ENCODE results near the gene MYBBP1A.

Gene MYBBP1A

DNA sequence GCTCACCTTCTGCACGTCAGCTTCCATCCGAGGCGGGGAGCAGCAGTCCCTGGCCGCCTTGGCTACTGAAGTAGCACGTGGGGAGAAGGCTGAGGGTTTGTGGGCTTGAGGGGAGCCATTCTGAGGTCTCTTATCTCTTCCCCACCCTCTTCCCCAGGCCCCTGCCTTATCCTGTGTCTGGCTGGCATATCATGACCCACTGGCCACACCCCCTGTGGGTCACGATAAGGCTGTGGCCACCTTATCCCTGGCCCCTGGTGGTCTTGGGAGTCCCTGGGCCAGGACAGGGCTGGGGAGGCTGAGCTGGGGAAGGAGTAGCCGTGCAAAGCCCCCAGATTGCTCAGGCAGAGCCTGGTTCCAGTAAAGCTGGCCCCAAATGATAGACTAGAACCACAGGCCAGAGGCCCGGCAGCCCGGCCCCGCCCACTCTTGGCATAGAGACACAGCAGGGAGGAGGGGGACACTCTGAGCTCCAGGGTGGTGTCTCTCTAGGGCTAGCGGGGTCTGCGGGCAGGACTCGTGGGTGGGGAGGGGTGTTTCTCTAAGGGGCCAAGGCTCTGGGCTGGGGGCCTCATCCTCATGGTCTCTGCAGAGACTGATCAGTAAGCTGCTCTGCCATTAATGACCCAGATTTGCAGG, 48.9 kb downstream of the MYBBP1A start:
- Histone ChIP-seq H3K79me2 (ENCODE audit: low read length) (no peaks in the 10 kb centered on the region), H3K9ac (ENCODE audit: low read length) (no peak overlapping the region), H3K4me2 (ENCODE audit: low read length) (no peak overlapping the region), H4K20me1 (ENCODE audit: insufficient read depth, low read length) (no peaks in the 10 kb centered on the region), H2AFZ (ENCODE audit: low read depth, low read length) (no peak overlapping the region), H3K27me3 (ENCODE audit: low read depth, low read length) (no peaks in the 10 kb centered on the region), H3K36me3 (replicated peaks; ENCODE audit: low read depth, low read length) (no peaks in the 10 kb centered on the region), H3K4me1 (ENCODE audit: low read length) (peaks cover 4% of the 10 kb centered on the region; the same call in 1 of the 2 replicates), H3K27ac (ENCODE audit: low read length) (no peak overlapping the region), H3K4me3 (ENCODE audit: low read length) (no peak overlapping the region), H3K9me3 (ENCODE audit: insufficient read depth, low read length) (no peaks in the 10 kb centered on the region)
- TF ChIP-seq, protein P1, sequence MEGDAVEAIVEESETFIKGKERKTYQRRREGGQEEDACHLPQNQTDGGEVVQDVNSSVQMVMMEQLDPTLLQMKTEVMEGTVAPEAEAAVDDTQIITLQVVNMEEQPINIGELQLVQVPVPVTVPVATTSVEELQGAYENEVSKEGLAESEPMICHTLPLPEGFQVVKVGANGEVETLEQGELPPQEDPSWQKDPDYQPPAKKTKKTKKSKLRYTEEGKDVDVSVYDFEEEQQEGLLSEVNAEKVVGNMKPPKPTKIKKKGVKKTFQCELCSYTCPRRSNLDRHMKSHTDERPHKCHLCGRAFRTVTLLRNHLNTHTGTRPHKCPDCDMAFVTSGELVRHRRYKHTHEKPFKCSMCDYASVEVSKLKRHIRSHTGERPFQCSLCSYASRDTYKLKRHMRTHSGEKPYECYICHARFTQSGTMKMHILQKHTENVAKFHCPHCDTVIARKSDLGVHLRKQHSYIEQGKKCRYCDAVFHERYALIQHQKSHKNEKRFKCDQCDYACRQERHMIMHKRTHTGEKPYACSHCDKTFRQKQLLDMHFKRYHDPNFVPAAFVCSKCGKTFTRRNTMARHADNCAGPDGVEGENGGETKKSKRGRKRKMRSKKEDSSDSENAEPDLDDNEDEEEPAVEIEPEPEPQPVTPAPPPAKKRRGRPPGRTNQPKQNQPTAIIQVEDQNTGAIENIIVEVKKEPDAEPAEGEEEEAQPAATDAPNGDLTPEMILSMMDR (IDR thresholded peaks at IDR 0.05; ENCODE audit: low read depth, low read length), result no peak
- no peak for TF ChIP-seq EZH2phosphoT487 (IDR thresholded peaks at IDR 0.05; ENCODE audit: low read depth)

DNA sequence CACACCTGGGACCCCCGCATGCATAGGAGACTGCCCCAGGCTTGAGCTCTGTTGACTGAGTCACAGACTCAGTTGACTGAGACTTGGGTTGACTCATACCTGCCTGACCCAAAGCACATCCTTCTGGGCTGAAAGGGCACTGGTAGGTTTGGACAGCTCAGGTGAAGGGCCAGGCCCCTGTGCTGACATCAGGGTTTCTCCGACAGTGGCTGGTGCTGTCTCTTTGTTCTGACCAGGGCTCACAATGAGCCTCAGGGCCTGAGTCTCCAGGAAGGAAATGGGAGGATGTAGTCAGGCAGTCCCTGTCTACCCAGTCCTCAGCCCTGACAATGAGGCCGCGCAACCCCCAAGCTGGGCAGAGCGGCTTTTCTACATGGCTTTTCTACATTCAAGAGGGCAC, 50.0 kb downstream of the MYBBP1A start:
- no peak overlapping the region for H3K27ac ChIP-seq (ENCODE audit: low read length)
- no peak overlapping the region for H2AFZ ChIP-seq (ENCODE audit: low read depth, low read length)
- no peaks in the 10 kb centered on the region for H3K9me3 ChIP-seq (ENCODE audit: insufficient read depth, low read length)
- H4K20me1 ChIP-seq (ENCODE audit: insufficient read depth, low read length), result no peaks in the 10 kb centered on the region
- no peak overlapping the region for H3K9ac ChIP-seq (ENCODE audit: low read length)
- H3K36me3 ChIP-seq (replicated peaks; ENCODE audit: low read depth, low read length), result no peaks in the 10 kb centered on the region
- H3K27me3 ChIP-seq (ENCODE audit: low read depth, low read length), result no peaks in the 10 kb centered on the region
- H3K4me1 ChIP-seq (ENCODE audit: low read length), result no peaks in the 10 kb centered on the region; the same call in 1 of the 2 replicates
- H3K4me2 ChIP-seq (ENCODE audit: low read length), result no peak overlapping the region
- no peaks in the 10 kb centered on the region for H3K79me2 ChIP-seq (ENCODE audit: low read length)
- H3K4me3 ChIP-seq (ENCODE audit: low read length), result no peak overlapping the region
- TF ChIP-seq EZH2phosphoT487 (IDR thresholded peaks at IDR 0.05; ENCODE audit: low read depth), result no peak
- TF ChIP-seq, protein P1 (IDR thresholded peaks at IDR 0.05; ENCODE audit: low read depth, low read length), result no peak

DNA sequence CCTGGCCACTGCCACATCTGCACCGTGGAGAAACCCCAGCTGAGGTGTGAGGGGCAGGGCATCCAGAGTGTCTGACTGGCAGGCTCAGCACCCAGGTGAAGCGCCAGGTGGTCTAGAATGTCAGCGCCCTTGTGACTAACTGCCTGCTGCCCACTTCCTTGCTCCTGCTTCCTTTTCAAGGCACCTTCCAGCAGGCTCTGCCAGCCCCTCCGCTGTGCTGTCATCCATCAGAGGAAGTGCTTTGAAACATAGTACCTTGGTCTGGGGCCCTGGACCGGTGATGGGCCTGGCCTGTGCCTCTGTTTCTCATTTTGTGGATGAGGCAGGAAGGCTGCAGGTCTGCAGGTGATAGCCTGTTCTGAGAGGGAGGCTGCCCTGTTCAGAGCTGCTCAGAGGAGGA, 51.0 kb downstream of the MYBBP1A start:
- no peak for TF ChIP-seq EZH2phosphoT487 (IDR thresholded peaks at IDR 0.05; ENCODE audit: low read depth)
- TF ChIP-seq, protein P1 (IDR thresholded peaks at IDR 0.05; ENCODE audit: low read depth, low read length), result no peak
- Histone ChIP-seq H3K4me1 (ENCODE audit: low read length) (no peaks in the 10 kb centered on the region; the same call in 1 of the 2 replicates), H3K9ac (ENCODE audit: low read length) (no peak overlapping the region), H2AFZ (ENCODE audit: low read depth, low read length) (no peak overlapping the region), H3K27me3 (ENCODE audit: low read depth, low read length) (no peaks in the 10 kb centered on the region), H3K36me3 (replicated peaks; ENCODE audit: low read depth, low read length) (no peaks in the 10 kb centered on the region), H3K79me2 (ENCODE audit: low read length) (no peaks in the 10 kb centered on the region), H3K27ac (ENCODE audit: low read length) (no peak overlapping the region), H4K20me1 (ENCODE audit: insufficient read depth, low read length) (no peaks in the 10 kb centered on the region), H3K4me2 (ENCODE audit: low read length) (no peak overlapping the region), H3K4me3 (ENCODE audit: low read length) (no peak overlapping the region), H3K9me3 (ENCODE audit: insufficient read depth, low read length) (no peaks in the 10 kb centered on the region)

DNA sequence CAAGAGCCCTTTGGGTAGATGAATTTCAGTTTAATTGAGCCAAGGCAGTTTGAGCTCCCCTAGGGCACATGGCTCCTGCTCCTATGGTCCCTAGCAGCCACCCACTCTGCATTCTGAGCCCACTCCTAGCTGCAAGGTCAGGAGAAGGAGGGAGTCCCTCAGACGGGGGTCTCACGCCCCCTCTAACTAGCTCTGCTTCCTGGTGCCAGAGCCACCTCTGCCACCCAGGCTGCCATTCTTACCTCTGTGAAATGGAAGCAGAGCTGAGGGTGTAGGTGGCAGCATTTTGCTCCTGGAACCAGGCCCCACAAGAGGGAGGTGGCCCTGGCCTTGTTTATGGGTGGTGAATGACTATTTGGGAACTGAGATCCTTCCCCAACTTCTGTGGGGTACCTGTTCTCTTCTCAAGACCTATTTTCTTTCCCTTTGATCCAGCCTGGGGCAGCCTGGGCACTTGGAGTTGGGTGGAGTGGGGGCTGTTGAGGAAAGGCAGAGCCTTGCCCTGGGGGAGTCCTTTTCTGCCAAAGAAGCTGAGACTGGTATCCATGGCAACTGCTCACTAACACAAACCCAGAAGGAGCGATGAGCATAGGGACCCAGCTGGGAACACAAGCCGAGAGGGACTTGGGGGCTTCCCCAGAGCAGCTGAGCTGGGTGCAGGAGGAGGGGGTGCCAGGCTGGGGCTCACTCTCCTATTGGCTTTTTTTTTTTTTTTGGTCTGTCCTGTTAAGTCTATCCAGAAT, 51.7 kb downstream of the MYBBP1A start:
- TF ChIP-seq, protein P1 (IDR thresholded peaks at IDR 0.05; ENCODE audit: low read depth, low read length), result no peak
- no peak for TF ChIP-seq EZH2phosphoT487 (IDR thresholded peaks at IDR 0.05; ENCODE audit: low read depth)
- Histone ChIP-seq H3K4me1 (ENCODE audit: low read length) (peaks cover 1% of the 10 kb centered on the region; the same call in 1 of the 2 replicates), H3K27me3 (ENCODE audit: low read depth, low read length) (no peaks in the 10 kb centered on the region), H3K4me2 (ENCODE audit: low read length) (no peak overlapping the region), H2AFZ (ENCODE audit: low read depth, low read length) (no peak overlapping the region), H3K9me3 (ENCODE audit: insufficient read depth, low read length) (no peaks in the 10 kb centered on the region), H4K20me1 (ENCODE audit: insufficient read depth, low read length) (no peaks in the 10 kb centered on the region), H3K4me3 (ENCODE audit: low read length) (no peak overlapping the region), H3K9ac (ENCODE audit: low read length) (no peak overlapping the region), H3K79me2 (ENCODE audit: low read length) (no peaks in the 10 kb centered on the region), H3K27ac (ENCODE audit: low read length) (no peak overlapping the region), H3K36me3 (replicated peaks; ENCODE audit: low read depth, low read length) (no peaks in the 10 kb centered on the region)
